Measurements from ENCODE around the gene L1CAM.

Gene L1CAM

GRCh38 chrX:153874366-153875125 is 11.4 kb downstream of the L1CAM start:
- DNase-seq = no peak

- DNase-seq = no peak
Observed at GRCh38 chrX:153874085-153874365, 11.9 kb downstream of the L1CAM start.

DNA sequence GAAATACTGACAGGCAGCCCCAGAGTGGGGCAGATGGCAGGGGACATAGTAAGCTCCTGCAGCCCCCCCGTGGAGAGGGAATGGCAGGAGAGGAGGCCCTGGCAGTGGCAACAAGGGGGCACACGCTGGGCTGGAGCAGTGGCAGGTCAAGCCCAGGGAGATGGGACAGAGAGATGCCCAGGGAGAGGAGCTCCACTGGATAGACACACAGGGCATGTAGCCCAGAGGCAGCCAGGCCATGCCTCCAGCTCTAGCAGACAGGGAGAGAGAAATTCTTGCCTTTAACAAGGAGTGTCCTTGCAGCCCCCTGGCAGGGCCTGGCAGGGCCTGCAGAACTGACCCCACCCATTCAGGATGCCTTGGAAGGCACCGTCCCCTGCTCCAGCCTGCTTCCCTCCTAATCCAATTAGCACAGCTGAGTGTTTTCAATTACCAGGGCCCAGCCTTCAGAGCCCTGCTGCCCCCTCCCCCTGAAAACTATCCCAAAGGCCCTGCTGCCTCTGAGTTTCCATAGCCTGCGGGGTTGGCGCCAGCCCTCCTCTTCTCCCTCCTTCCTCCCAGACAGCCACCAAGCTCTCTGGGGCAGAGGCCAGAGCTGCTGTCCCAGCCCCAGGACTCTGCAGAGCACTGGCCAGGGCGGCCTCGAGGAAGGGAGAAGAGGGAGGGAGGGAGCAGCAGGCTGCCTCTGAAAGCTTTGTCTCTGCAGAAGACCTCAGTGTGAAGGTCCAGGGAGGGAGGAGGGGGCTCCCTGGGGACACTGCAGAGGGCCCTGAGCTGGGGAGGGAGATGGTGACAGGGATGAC is 12.5 kb downstream of the L1CAM start:
- DNase-seq = no peak

GRCh38 chrX:153871946-153872878 is 13.8 kb downstream of the L1CAM start:
- DNase-seq = no peak

DNA sequence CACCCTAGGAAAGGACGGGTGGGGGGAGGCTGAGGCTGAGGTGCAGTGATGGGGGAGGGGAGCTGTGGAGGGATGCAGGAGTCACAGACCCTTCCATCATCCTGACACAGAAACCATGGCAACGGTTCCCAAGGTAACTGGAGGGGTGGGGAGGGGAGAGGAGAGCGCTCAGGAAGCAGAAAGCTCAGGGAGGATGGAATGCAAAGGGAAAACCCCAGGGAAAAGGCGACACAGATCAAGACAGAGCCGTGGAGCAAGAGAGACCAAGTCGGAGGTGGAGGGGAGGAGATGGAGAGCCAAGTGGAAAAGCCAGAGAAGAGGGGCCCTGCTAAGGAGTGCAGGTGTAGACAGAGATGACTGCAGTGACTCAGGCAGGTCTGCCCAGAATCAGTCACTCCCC is 14.5 kb downstream of the L1CAM start:
- no peak for DNase-seq

DNA sequence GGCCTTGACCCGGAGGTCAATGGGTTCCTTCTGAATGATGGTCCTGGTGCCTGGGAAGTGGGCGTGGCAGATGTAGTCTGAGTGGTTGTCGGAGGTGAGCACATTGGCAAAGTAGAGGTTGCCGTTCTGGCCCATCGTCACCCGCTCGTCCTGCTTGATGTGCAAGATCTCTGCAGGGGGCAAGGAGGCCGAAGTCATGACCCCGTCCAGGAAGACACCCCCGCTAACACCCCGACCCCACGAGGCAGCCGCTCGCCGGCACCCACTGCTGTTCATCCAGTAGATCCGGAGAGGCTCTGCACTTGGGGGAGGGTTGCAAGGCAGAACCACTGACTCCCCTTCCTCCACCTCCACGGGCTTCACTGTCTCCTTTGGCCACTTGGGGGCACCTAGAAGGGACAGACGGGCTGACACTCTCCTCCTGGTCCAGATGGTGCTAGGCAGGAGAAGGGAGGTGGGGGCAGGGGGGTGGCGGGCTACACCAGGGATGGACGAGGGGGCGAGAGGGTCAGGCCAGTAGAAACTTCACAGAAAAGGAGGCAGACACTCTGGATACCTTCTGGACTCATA is 15.1 kb downstream of the L1CAM start:
- no peak for DNase-seq

GRCh38 chrX:153870288-153870690 is 15.7 kb downstream of the L1CAM start:
- no peak for DNase-seq

- DNase-seq = no peak
Observed at GRCh38 chrX:153869473-153870287, 16.3 kb downstream of the L1CAM start.

- DNase-seq = no peak
Observed at GRCh38 chrX:153868576-153869472, 17.1 kb downstream of the L1CAM start.

DNA sequence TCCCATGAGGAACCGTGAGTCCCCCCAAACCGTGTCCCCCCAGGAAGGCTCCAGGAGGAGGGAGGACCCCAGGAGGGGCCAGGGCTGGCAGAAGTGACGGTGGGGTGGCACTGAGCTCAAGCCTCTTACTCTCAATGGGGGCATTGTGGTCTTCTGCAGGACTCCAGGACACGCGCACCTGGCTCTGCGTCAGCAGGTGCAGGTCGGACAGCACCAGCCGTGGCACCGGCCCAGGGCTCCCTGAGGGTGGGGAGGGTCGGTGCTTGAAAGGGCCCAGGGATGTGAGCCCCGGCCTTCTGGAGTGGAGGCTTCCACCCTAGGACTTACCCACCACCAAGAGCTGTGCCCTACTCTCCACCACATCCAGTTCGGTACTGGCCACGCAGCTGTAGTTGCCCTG is 18.3 kb downstream of the L1CAM start:
- no peak for DNase-seq

DNA sequence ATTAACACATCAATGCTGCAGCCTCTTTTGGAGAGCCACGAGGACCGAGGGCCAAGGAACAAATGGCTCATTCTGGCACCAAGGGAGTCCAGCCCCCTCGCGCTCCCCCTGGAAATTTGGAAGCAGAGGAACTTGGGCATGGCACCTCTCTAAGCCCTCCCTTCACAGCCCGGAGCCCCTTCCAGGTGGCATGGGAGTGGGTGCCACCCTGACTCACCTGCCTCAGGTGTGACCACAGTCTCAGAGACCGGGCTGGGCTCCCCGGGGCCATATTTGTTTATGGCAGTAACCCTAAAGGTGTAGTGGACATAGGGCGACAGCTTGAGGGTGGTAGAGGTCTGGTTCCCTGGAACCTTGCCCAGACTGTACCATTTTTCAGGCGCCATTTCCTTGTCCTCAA is 18.8 kb downstream of the L1CAM start:
- DNase-seq = no peak

DNA sequence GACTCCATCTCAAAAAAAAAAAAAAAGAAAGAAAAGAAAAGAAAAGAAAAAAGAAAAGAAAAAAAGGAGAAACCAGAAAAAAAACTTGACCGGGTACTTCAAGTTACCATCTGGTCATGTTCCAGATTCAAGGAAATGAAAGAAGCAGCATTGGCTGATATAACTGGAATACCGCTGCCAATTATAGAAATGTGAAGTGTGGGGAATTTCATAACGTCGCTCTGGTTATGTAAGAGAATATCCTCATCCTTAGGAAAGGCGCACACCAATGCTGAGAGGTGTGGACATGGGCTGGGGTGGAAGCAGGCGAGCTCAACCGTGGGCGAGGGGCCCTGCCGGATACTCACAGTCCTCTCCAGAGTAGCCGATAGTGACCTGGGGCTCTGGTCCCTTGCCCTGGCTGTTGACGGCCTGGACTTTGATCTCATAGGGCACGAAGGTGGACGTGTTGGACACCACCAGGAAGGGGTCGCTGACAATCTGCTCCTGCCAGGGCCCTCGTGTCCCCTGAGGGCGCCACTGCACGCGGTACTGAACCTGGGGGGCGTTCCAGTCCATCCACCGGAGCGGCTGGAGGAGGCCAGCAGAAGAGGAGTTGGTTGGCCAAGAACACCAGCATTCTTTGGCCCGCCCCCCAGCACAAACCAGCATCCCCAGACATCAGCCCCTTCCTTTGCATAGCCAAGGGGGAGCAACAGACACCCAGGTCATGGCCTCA is 19.5 kb downstream of the L1CAM start:
- no peak for DNase-seq

DNA sequence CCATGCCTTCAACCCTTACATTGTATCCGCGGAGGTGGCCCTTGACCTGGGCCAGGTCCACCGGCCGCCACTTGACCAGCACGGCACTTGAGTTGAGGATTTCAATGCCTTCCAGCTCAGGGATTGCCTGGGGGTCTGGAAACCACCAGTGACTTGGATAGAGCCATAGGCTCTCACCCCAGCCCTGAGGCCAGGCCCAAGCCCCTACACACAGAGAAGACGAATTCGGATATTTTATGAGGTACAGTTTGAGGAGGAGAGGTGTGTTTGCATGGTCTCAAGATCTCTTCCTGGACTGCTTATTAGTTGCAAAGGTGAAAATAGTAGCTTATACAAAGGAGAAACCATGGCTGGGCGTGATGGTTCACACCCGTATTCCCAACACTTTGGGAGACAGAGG is 20.3 kb downstream of the L1CAM start:
- no peak for DNase-seq

GRCh38 chrX:153865321-153865580 is 20.7 kb downstream of the L1CAM start:
- no peak for DNase-seq

GRCh38 chrX:153864561-153865320 is 21.2 kb downstream of the L1CAM start:
- no peak for DNase-seq

- DNase-seq = no peak
Observed at GRCh38 chrX:153864101-153864500, 21.9 kb downstream of the L1CAM start.

DNA sequence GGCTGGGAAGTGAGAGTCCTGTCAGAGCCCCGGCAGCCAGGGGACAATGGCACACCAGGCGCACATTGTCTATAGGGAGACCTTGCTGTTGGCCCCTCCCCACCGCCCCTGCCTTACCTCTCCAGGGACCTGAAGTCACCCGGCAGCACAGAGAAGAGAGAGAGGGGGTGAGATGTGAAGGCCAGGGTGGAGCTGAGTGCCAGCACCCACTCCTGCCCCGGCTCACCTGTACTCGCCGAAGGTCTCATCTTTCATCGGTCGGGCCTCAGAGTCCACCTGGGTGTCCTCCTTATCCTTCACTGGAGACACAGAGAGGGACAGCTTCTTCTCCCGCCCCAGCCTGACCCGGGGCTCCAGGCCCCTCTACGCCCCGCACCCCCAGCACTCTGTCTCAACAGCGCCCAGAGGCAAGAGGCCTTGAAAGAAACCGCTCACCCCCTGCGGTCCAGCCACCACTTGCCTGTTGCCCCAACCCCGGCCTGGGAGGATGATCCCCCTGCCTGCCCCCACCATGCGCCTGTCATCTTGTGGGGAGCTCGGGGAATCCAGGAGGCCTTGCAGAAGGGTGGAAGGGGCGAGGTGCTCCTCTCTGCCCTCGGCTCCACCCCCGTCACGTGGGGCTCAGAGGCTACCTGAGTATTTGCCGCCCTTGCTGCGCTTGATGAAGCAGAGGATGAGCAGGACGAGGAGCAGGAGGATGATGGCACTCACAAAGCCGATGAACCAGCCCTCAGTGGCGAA is 22.6 kb downstream of the L1CAM start:
- no peak for DNase-seq

GRCh38 chrX:153862369-153863250 is 23.4 kb downstream of the L1CAM start:
- no peak for DNase-seq
